Endothelial cell of umbilical vein (primary cell): ENCODE results near the gene ALDH3B2. TPM values are rescaled to one million over a fixed set of nuclear protein-coding genes. Genes with fewer than 3 reads are reported as not detected.

Experiments used
- BruUV-seq: library from RNA; stranded (reverse); fragments of 400-500 nt; replicated peaks from 2 replicates; lab custom pipeline; 2021; lab: Mats Ljungman, UMichigan
- CTCF ChIA-PET: fragments of 300-600, 350-600 bp; sonication (Branson Sonifier 250); formaldehyde crosslinking; loops from one replicate; lab custom pipeline; 2021; ENCODE audit warnings: antibody characterized with exemption, inconsistent platforms; lab: Charles Lee
- POLR2A ChIA-PET: fragments of 300-600, 350-600 bp; sonication (Branson Sonifier 250); formaldehyde crosslinking; loops from one replicate; lab custom pipeline; 2021; ENCODE audit warnings: antibody characterized with exemption, inconsistent platforms; lab: Charles Lee
- DNase-seq: peaks from one replicate; pipeline ENCODE4 v3.0.0-alpha.2; 2011; ENCODE audit warnings: low read depth, low spot score
- FAIRE-seq: peaks from 2 replicates; lab custom pipeline; 2011; peaks lifted over from hg19 to GRCh38; lab: Jason Lieb, UNC
- H2AFZ ChIP-seq: 2 replicates; pipeline ENCODE4 v1.6.0; 2012; ENCODE audit warnings: low read depth, low read length, control low read depth, inconsistent platforms
- H3K27ac ChIP-seq: 2 replicates; pipeline ENCODE4 v1.5.1; 2011; ENCODE audit warnings: low read depth, mild to moderate bottlenecking, control low read depth, low read length, moderate library complexity; ENCODE audit not compliant: insufficient read depth
- H3K27me3 ChIP-seq, 2 experiments: 2 replicates each; pipeline versions ENCODE4 v1.6.0 to v1.6.1; 2011; ENCODE audit warnings: low read length in 2 of 2, mixed read lengths in 1 of 2; ENCODE audit not compliant: control insufficient read depth in 2 of 2, insufficient read depth in 2 of 2
- H3K36me3 ChIP-seq, 2 experiments: 2 replicates in 1 of 2; 3 replicates in 1 of 2; pipeline ENCODE4 v1.5.1; 2011; ENCODE audit warnings: low read length in 2 of 2, mild to moderate bottlenecking in 1 of 2, moderate library complexity in 1 of 2; ENCODE audit not compliant: control insufficient read depth in 2 of 2, insufficient read depth in 2 of 2; ENCODE audit errors: extremely low read depth in 1 of 2
- H3K4me1 ChIP-seq: 3 replicates; pipeline ENCODE4 v1.5.1; 2011; ENCODE audit warnings: mild to moderate bottlenecking, low read length; ENCODE audit not compliant: control insufficient read depth, insufficient read depth; ENCODE audit errors: extremely low read depth
- H3K4me2 ChIP-seq: 2 replicates; pipeline ENCODE4 v1.6.1; 2011; ENCODE audit warnings: low read length, control low read depth, mixed read lengths; ENCODE audit not compliant: insufficient read depth
- H3K4me3 ChIP-seq, 3 experiments: fragments of 200-600 bp in 1 of 3; sonication (generic), shearing (Covaris generic) in 1 of 3; replicated peaks in 1 of 3; 2 replicates each; pipeline ENCODE4 v1.5.1; 2011 to 2016; ENCODE audit warnings: control low read depth in 3 of 3, low read length in 3 of 3, mild to moderate bottlenecking in 2 of 3, inconsistent platforms in 1 of 3, low read depth in 1 of 3, moderate library complexity in 1 of 3; ENCODE audit not compliant: insufficient read depth in 1 of 3
- H3K79me2 ChIP-seq: 2 replicates; pipeline ENCODE4 v1.6.0; 2012; ENCODE audit warnings: low read length, inconsistent platforms; ENCODE audit not compliant: control insufficient read depth, insufficient read depth
- H3K9ac ChIP-seq: replicated peaks from 2 replicates; pipeline ENCODE3; 2011; ENCODE audit warnings: low read length, control low read depth; ENCODE audit not compliant: insufficient read depth; ENCODE audit errors: extremely low read depth
- H3K9me1 ChIP-seq: replicated peaks from 3 replicates; pipeline ENCODE4 v1.6.0; 2011; ENCODE audit warnings: mild to moderate bottlenecking, low read length; ENCODE audit not compliant: control insufficient read depth, insufficient read depth; ENCODE audit errors: extremely low read depth
- H3K9me3 ChIP-seq: replicated peaks from 2 replicates; pipeline ENCODE4 v1.5.1; 2012; ENCODE audit warnings: low read length, inconsistent platforms; ENCODE audit not compliant: control insufficient read depth, insufficient read depth
- H4K20me1 ChIP-seq: replicated peaks from 2 replicates; pipeline ENCODE3; 2011; ENCODE audit warnings: mild to moderate bottlenecking, low read length; ENCODE audit not compliant: control insufficient read depth, insufficient read depth; ENCODE audit errors: extremely low read depth
- FOS ChIP-seq: IDR thresholded peaks from 2 replicates; pipeline ENCODE4 v1.6.1; 2011; ENCODE audit warnings: mild to moderate bottlenecking, low read length, moderate library complexity, borderline replicate concordance; ENCODE audit not compliant: insufficient read depth
- GATA2 ChIP-seq: IDR thresholded peaks from 2 replicates; pipeline ENCODE4 v1.7.0; 2011; ENCODE audit warnings: low read depth, mild to moderate bottlenecking, moderate library complexity, mixed read lengths, low read length; ENCODE audit not compliant: insufficient read length, insufficient read depth
- JUN ChIP-seq: IDR thresholded peaks from 2 replicates; pipeline ENCODE4 v1.6.1; 2011; ENCODE audit warnings: borderline replicate concordance, low read depth; ENCODE audit not compliant: insufficient read length, insufficient read depth
- MYC ChIP-seq: IDR thresholded peaks from one replicate; pipeline ENCODE4 v1.6.1; 2011; ENCODE audit warnings: mild to moderate bottlenecking, low read depth, low read length
- POLR2AphosphoS5 ChIP-seq: IDR thresholded peaks from 2 replicates; pipeline ENCODE4 v1.6.1; 2012; ENCODE audit warnings: low read depth, mild to moderate bottlenecking, control low read depth, low read length, moderate library complexity; ENCODE audit not compliant: insufficient read depth
- dilution Hi-C: fragments of 300-500 bp; cut with MboI; formaldehyde crosslinking; loops from one replicate; pipeline ENCODE4 v1.15.0; 2019; ENCODE audit warnings: low sequenced_read_pairs; ENCODE audit not compliant: extremely low pct_ligation_motif_present
- intact Hi-C: fragments of 100-400 bp; cut with micrococcal nuclease; formaldehyde crosslinking; loops from one replicate; pipeline ENCODE4 v1.10.0; 2022
- polyA plus RNA-seq, 4 experiments: library from polyadenylated mRNA; depleted of rRNA in 3 of 4; stranded (reverse) in 3 of 4; unstranded in 1 of 4; fragments of >200 nt; gene quantifications; 2 replicates each; pipeline versions ENCODE4 v1.2.1 to v1.2.3, GENCODE V29; 2011 to 2012; ENCODE audit warnings: missing spikeins in 1 of 4
- total RNA-seq: library from RNA; stranded (reverse); gene quantifications from 2 replicates; pipeline ENCODE4 v1.2.3, GENCODE V29; 2021
- TF ChIP-seq, protein P1 (sequence below): IDR thresholded peaks from 2 replicates; pipeline ENCODE4 v1.6.1; 2011; ENCODE audit not compliant: insufficient read depth, insufficient read length

The ALDH3B2 gene
- total and polyA plus RNA-seq, 2 donors (not counting 3 experiments of a cell fraction or from before 2014, with no cell fraction given): not detected

DNA sequence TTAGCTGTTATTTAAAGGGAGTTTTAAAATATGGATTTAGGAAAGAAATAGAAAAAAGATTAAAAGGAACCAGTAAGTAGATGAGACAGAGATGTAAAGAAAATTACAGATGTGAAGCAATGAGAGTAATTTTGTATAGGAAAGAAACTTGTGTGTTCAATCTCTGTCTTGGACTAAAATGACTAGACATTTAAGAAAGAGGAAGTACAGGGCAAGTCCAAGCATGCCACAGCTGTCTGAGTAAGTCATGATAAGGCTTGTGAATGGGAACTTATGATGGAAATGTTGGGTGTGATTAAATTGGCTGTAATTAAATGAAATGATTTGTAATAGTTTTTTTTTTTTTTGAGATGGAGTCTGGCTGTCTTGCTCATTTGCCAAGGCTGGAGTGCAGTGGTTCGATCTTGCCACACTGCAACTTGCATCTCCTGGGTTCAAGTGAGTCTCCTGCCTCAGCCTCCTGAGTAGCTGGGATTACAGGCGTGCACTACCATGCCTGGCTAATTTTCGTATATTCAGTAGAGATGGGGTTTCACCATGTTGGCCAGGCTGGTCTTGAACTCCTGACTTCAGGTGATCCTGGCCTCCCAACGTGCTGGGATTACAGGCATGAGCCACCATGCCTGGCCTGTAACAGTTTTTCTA lies 18.0 kb downstream of the ALDH3B2 start:
- peak; percentile 26 for FAIRE-seq
- H3K4me2 ChIP-seq: no peak overlapping the region
- H3K4me3 ChIP-seq: no peak overlapping the region
- H3K79me2 ChIP-seq: no peaks in the 10 kb centered on the region
- no peaks in the 10 kb centered on the region for H3K27me3 ChIP-seq
- no peaks in the 10 kb centered on the region for H3K4me1 ChIP-seq
- H3K36me3 ChIP-seq: no peaks in the 10 kb centered on the region
- H3K27ac ChIP-seq: no peak overlapping the region
- ChIA-PET POLR2A (no interaction called here), CTCF (interaction anchor here (0.8 to 4.4 kb wide), 2 partner anchors 27 to 42 kb away, joined by 3 to 92 read pairs; partner anchors contain the start of gene NUDT8)
- no peaks in the 10 kb centered on the region for H4K20me1 ChIP-seq
- no peaks in the 10 kb centered on the region for H3K9me1 ChIP-seq
- no TSS peak for BruUV-seq
- H3K9me3 ChIP-seq: no peaks in the 10 kb centered on the region
- peak; percentile 46 for DNase-seq
- H2AFZ ChIP-seq: no peak overlapping the region
- intact Hi-C loops: no loop called here
- dilution Hi-C loops: no loop called here
- no peak overlapping the region for H3K9ac ChIP-seq
- TF ChIP-seq GATA2: no peak
- TF ChIP-seq, protein P1, sequence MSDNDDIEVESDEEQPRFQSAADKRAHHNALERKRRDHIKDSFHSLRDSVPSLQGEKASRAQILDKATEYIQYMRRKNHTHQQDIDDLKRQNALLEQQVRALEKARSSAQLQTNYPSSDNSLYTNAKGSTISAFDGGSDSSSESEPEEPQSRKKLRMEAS: no peak
- no peak for TF ChIP-seq JUN
- TF ChIP-seq FOS: peak; percentile 4

DNA sequence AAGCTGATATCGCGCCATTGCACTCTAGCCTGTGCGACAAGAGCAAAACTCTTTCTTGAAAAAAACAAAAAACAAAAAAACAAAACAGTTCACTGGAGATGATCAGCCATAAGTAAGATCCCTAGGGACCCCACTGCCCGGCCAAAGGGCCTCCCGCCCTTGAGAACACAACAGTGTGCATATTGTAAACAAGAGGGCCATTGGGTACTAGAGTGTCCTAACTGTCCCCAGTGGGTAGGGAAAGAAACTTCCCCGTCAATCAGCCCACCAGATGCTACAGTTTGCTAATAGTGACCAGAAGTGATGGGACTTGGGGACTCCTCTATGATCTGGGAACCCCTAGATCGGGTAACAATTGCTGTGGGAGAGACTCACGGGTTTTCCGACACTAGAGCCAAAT lies 20.2 kb downstream of the ALDH3B2 start:
- no peaks in the 10 kb centered on the region for H3K4me1 ChIP-seq
- no peaks in the 10 kb centered on the region for H3K36me3 ChIP-seq
- CTCF ChIA-PET: interaction anchor here (1.6 kb wide), 1 partner anchor 25 kb away, joined by 9 read pairs; the partner anchor contains the start of gene NUDT8
- TF ChIP-seq GATA2 (no peak), JUN (no peak), MYC (no peak), POLR2AphosphoS5 (no peak)
- TF ChIP-seq, protein P1: no peak
- BruUV-seq: no TSS peak
- no peak overlapping the region for H2AFZ ChIP-seq
- H3K9me3 ChIP-seq: no peaks in the 10 kb centered on the region
- FAIRE-seq: no peak
- H3K27me3 ChIP-seq: no peaks in the 10 kb centered on the region
- no peak overlapping the region for H3K9ac ChIP-seq
- POLR2A ChIA-PET: no interaction called here
- H3K27ac ChIP-seq: no peak overlapping the region
- no peak for DNase-seq
- H4K20me1 ChIP-seq: no peaks in the 10 kb centered on the region
- H3K9me1 ChIP-seq: no peaks in the 10 kb centered on the region
- intact Hi-C loops (no loop called here), dilution Hi-C loops (no loop called here)
- H3K4me2 ChIP-seq: no peak overlapping the region
- no peaks in the 10 kb centered on the region for H3K79me2 ChIP-seq
- H3K4me3 ChIP-seq: no peak overlapping the region
